ENCODE data around the gene VIPR2. TPM values are rescaled to one million over a fixed set of nuclear protein-coding genes. Genes with fewer than 3 reads are reported as not detected.
A peak's percentile ranks its signal among the peaks of the same experiment; 100 is the strongest.

VIPR2 gene
- total and polyA plus RNA-seq, 2 of the 13 experiments (the other 11 are each of a cell fraction or from before 2014, with no cell fraction given), result not detected

DNA sequence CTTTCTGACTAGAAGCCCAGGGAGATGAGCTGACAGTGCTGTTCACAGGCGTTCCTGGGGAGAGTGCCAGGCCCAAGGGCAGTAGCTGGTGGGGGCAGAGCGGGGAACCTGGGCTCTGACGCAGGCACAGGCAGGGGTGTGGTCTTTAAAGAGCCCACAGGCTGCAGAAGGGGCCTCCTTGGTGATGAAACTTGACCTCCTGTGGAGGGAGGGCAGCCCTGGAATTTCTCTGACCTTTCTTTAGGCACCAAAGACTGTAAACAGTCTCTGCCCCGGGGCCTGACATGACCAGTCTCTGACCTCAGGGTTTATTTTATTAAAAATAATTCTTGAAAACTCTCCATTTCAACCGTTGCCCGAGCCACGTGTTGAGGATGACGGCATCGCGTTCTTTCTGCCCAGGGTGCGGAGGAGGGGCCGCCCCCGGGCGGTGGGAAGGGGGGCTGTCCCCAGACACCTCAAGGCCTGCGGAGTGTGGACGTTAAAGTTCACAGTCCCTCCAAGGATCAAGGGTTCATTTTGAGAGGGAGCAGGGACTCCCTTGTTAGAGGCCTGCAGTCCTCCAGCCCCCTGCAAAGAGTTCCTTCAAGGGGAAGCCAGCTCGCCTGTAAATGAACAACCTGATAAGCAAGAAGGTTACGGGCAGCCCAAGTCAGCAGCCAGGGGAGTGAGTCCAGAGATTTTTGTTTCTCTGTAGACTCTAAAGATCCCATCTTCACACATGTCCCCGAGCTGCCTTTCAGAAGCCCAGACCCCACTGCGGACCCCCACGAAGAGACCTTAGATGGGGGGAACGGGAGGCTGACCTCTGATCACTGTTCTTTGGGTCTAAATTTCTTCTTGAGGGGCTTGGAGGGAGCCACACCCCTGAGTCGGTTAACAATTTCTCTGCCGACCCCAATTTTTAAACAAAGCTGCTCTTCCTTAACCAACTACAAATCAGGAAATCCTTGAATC lies 128.9 kb downstream of the VIPR2 start:
- intact Hi-C loops (cut with micrococcal nuclease; ENCODE audit: unreplicated experiment) (no loop called here), in situ Hi-C loops (cut with HindIII; ENCODE audit: extremely low pct_ligation_motif_present, low pct_unique_long_range_greater_than_20kb) (no loop called here)
- peak; percentile 33; the same call in 2 of the 3 replicates for ATAC-seq
- H3K4me2 ChIP-seq (ENCODE audit: low read depth, low read length), result no peak overlapping the region
- no peaks in the 10 kb centered on the region for H4K20me1 ChIP-seq (ENCODE audit: insufficient read depth, low read length)
- FAIRE-seq, result no peak
- no peaks in the 10 kb centered on the region for H3K36me3 ChIP-seq (replicated peaks in 1 of 2; ENCODE audit: control insufficient read depth in 1 of 2, insufficient read depth in 2 of 2, low read length in 2 of 2)
- H2AFZ ChIP-seq (ENCODE audit: low read length), result no peak overlapping the region
- no peak for TF ChIP-seq AGO1 (IDR thresholded peaks at IDR 0.05; ENCODE audit: low read depth, low read length, poor library complexity, severe bottlenecking)
- no peak for TF ChIP-seq ZNF34 (CRISPR knock-in tag; IDR thresholded peaks at IDR 0.05; ENCODE audit: borderline replicate concordance)
- no peak for TF ChIP-seq ZZZ3 (CRISPR knock-in tag; IDR thresholded peaks at IDR 0.05; ENCODE audit: borderline replicate concordance)
- TF ChIP-seq PHB2 (IDR thresholded peaks at IDR 0.05; ENCODE audit: partially characterized antibody), result no peak
- no peak for TF ChIP-seq ZNF577 (CRISPR knock-in tag; IDR thresholded peaks at IDR 0.05; ENCODE audit: borderline replicate concordance, low read depth)
- TF ChIP-seq, protein P1, sequence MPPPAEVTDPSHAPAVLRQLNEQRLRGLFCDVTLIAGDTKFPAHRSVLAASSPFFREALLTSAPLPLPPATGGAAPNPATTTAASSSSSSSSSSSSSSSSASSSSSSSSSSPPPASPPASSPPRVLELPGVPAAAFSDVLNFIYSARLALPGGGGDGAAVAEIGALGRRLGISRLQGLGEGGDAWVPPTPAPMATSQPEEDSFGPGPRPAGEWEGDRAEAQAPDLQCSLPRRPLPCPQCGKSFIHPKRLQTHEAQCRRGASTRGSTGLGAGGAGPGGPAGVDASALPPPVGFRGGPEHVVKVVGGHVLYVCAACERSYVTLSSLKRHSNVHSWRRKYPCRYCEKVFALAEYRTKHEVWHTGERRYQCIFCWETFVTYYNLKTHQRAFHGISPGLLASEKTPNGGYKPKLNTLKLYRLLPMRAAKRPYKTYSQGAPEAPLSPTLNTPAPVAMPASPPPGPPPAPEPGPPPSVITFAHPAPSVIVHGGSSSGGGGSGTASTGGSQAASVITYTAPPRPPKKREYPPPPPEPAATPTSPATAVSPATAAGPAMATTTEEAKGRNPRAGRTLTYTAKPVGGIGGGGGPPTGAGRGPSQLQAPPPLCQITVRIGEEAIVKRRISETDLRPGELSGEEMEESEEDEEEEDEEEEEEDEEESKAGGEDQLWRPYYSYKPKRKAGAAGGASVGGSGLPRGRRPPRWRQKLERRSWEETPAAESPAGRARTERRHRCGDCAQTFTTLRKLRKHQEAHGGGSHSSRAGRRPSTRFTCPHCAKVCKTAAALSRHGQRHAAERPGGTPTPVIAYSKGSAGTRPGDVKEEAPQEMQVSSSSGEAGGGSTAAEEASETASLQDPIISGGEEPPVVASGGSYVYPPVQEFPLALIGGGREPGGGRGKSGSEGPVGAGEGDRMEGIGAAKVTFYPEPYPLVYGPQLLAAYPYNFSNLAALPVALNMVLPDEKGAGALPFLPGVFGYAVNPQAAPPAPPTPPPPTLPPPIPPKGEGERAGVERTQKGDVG (CRISPR knock-in tag; IDR thresholded peaks at IDR 0.05; ENCODE audit: borderline replicate concordance), result no peak
- no peak for TF ChIP-seq ZBTB43 (CRISPR knock-in tag; conservative IDR thresholded peaks at IDR 0.05)
- no peak for TF ChIP-seq ZNF274 (CRISPR knock-in tag; IDR thresholded peaks at IDR 0.05)
- H3K79me2 ChIP-seq (ENCODE audit: insufficient read depth, low read length), result no peaks in the 10 kb centered on the region
- H3K9ac ChIP-seq (ENCODE audit: insufficient read depth, low read depth, low read length), result no peak overlapping the region
- ChIA-PET POLR2A (no interaction called here), CTCF (ENCODE audit: low intra/inter-chr PET ratio, low total read pairs) (no interaction called here)
- DNase-seq (ENCODE audit: low spot score), result no peak
- no peak overlapping the region for H3K4me3 ChIP-seq (replicated peaks in 1 of 3; ENCODE audit: insufficient read depth in 1 of 3, low read depth in 2 of 3, low read length in 3 of 3)
- no TSS peak for BruUV-seq (replicated peaks)
- no peak overlapping the region for H3K27ac ChIP-seq (ENCODE audit: extremely low read length, insufficient read depth, low read length)
- 0 out of 2 replicates have a peak, but pooled peaks cover 8% of the 10 kb centered on the region for H3K4me1 ChIP-seq (ENCODE audit: insufficient read depth, low read length)
- H3K9me3 ChIP-seq (ENCODE audit: low read length), result no peaks in the 10 kb centered on the region
- 37% methylated on average over 20 of the region's 24 CpGs for WGBS (ENCODE audit: low lambda C conversion rate)
- H3K27me3 ChIP-seq (ENCODE audit: control insufficient read depth in 1 of 2, insufficient read depth in 2 of 2, low read length in 2 of 2), result peaks cover 5 to 30% of the 10 kb centered on the region in 2 experiments; a peak in 3 of 5 replicates
